Testis (tissue), 2 donors: ENCODE data around the gene SOX1.

Experiments
- POLR2A ChIP-seq: fragments of 450-650 bp; IDR thresholded peaks from one replicate; pipeline ENCODE4 v1.6.1; 2017; ENCODE audit warnings: antibody characterized with exemption, mild to moderate bottlenecking, moderate library complexity
- TF ChIP-seq, protein P1 (sequence below), 3 experiments: fragments of 450-650 bp in 2 of 3; fragments of 200-600 bp in 1 of 3; sonication (generic) in 1 of 3; IDR thresholded peaks; one replicate each; pipeline ENCODE4 v1.5.1; 2016 to 2019; ENCODE audit warnings: antibody characterized with exemption in 3 of 3, mild to moderate bottlenecking in 2 of 3, moderate library complexity in 1 of 3

DNA sequence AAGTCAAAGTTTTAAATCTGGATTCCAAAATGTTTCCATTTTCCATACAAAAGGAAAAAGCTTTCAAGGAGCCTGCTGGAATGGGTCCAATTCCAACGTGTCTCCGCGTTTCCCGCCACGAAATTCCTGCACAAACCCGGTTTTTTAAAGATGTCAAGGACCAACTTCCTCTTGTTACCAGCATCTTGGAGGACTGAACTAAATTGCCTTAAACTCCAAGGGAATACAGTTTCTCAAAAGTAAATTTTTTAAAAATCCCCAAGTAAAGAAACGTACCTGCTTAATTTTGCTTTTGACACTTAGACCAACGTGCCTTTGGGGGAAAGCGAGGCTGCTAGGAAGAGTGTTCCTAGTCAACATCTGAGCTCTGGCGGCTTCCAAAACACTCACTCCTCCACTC is 12.3 kb upstream of the SOX1 start:
- TF ChIP-seq POLR2A: no peak
- TF ChIP-seq, protein P1, sequence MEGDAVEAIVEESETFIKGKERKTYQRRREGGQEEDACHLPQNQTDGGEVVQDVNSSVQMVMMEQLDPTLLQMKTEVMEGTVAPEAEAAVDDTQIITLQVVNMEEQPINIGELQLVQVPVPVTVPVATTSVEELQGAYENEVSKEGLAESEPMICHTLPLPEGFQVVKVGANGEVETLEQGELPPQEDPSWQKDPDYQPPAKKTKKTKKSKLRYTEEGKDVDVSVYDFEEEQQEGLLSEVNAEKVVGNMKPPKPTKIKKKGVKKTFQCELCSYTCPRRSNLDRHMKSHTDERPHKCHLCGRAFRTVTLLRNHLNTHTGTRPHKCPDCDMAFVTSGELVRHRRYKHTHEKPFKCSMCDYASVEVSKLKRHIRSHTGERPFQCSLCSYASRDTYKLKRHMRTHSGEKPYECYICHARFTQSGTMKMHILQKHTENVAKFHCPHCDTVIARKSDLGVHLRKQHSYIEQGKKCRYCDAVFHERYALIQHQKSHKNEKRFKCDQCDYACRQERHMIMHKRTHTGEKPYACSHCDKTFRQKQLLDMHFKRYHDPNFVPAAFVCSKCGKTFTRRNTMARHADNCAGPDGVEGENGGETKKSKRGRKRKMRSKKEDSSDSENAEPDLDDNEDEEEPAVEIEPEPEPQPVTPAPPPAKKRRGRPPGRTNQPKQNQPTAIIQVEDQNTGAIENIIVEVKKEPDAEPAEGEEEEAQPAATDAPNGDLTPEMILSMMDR (IDR thresholded peaks at IDR 0.05): no peak
